Measurements from ENCODE around the gene GPC3.
"Not testable (repeated sequence)": the region's sequence is repeated elsewhere in the genome, so short reads cannot be mapped to it uniquely, and the experiment has no call there.

Gene GPC3

GRCh38 chrX:133638285-133638684 lies 347.1 kb downstream of the GPC3 start:
- no peak for DNase-seq

- no peak for DNase-seq
These were observed 347.6 kb downstream of the GPC3 start for GRCh38 chrX:133637765-133638164.

GRCh38 chrX:133636009-133636408 lies 349.4 kb downstream of the GPC3 start:
- DNase-seq: no peak

GRCh38 chrX:133634416-133634815 lies 351.0 kb downstream of the GPC3 start:
- DNase-seq: no peak

- no peak for DNase-seq
These were observed 351.4 kb downstream of the GPC3 start for GRCh38 chrX:133633950-133634349.

- DNase-seq: no peak
These were observed 352.2 kb downstream of the GPC3 start for GRCh38 chrX:133633162-133633561.

GRCh38 chrX:133630362-133630761 lies 355.0 kb downstream of the GPC3 start:
- no peak for DNase-seq

GRCh38 chrX:133627673-133628072 lies 357.7 kb downstream of the GPC3 start:
- no peak for DNase-seq

DNA sequence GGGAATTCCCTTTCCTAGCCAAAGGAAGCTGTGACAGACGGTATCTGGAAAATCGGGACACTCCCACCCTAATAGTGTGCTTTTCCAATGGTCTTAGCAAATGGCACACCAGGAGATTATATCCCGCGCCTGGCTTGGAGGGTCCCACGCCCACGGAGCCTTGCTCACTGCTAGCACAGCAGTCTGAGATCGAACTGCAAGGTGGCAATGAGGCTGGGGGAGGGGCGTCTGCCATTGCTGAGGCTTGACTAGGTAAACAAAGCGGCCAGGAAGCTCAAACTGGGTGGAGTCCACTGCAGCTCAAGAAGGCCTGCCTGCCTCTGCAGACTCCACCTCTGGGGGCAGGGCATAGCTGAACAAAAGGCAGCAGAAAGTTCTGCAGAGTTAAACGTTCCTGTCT lies 364.0 kb downstream of the GPC3 start:
- not testable (repeated sequence) for DNase-seq

GRCh38 chrX:133611676-133612075 lies 373.7 kb downstream of the GPC3 start:
- no peak for DNase-seq

- no peak for DNase-seq
These were observed 375.3 kb downstream of the GPC3 start for GRCh38 chrX:133610056-133610455.

DNA sequence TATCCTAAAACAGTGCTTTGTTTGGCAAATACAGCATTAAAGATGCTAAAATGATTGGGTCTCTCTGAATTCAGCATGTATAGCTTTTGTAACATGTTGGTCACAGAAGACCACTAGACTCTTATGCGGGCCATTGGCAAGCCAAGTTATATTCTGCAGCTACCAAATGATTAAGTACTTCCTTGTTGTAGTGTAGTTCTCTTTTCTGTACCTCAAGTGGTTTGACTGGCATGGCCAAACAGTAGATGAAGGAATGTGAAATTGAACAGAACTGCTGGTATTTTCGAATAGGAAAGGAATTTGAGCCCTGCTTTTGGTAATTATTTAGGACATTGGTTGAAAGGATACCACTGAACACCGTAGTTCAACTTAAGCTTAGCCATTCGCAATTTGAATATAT lies 376.2 kb downstream of the GPC3 start:
- DNase-seq: no peak

- DNase-seq: no peak
These were observed 377.0 kb downstream of the GPC3 start for GRCh38 chrX:133608406-133608805.

- no peak for DNase-seq
These were observed 377.7 kb downstream of the GPC3 start for GRCh38 chrX:133607419-133608348.

- no peak for DNase-seq
These were observed 378.4 kb downstream of the GPC3 start for GRCh38 chrX:133606990-133607389.

DNA sequence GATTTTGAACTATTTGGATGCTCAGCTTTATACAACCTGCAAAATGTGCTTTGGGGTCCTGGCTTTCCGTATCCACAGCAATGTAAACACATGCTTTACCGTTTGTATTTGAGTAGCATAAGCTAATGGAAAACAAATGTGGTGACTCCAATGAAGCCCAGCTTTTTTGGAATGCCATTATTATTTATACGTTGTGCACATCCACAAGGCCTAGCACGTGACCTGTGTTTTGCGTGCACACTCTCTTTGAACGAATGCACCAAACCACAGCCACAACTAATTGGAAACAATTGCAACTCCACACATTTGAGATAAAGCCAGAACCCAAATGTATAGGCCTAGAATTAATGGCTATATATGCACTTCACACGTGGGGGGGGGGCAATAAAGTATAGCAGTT lies 380.6 kb downstream of the GPC3 start:
- no peak for DNase-seq

DNA sequence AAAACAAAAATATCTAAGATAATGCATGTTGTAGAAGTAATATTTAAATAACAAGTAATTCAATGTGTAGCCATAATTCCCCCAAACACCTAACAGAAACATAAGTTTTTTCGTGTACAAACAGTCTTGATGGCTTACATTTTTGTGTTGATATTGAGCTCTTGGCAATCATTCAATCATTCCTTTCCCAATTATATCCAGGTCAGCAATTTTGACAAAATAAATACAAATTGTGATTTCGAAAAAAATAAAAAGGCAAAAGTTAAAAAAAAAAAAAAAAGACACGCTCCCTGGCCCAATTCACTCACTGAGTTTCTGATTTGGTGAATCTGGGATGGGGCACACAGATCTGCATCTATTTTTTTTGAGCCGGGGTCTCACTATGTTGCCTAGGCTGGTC lies 382.5 kb downstream of the GPC3 start:
- no peak for DNase-seq

DNA sequence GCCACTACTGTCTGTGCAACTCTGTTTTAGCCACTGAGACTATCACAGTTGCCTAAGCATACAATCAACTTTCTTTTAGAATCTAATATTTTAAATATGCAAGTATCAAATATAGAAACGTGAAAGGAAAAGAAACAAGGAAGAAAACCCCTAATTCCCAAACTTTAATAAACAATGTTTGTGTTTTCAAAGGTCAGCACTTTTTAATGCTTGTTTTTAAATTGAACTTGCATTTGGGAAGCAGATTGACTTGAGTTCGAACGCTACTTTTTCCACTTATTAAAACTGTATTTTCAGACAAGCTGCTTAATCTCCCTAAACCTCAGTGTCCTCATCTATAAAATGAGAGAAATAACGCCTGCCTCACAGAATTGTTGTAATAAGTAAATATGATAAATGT lies 384.3 kb downstream of the GPC3 start:
- DNase-seq: no peak

DNA sequence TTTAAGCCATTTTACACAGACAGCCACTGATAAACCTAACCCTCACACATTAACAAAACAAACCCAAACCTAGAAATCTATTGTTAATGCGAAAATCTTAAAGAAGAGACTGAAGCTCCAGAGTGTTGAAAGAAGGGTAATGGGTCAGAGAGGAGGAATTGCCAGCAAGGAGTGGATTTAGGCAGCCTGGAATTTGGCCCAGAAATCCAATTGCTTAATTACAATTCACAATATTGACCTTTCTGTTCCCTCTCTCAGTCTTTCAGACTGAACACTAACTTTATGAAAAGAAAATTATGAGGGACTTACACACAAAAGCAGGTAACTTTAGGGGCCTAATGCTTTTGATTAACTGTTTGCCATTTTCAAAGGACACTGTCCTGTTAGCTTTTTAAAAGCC lies 384.9 kb downstream of the GPC3 start:
- no peak for DNase-seq

DNA sequence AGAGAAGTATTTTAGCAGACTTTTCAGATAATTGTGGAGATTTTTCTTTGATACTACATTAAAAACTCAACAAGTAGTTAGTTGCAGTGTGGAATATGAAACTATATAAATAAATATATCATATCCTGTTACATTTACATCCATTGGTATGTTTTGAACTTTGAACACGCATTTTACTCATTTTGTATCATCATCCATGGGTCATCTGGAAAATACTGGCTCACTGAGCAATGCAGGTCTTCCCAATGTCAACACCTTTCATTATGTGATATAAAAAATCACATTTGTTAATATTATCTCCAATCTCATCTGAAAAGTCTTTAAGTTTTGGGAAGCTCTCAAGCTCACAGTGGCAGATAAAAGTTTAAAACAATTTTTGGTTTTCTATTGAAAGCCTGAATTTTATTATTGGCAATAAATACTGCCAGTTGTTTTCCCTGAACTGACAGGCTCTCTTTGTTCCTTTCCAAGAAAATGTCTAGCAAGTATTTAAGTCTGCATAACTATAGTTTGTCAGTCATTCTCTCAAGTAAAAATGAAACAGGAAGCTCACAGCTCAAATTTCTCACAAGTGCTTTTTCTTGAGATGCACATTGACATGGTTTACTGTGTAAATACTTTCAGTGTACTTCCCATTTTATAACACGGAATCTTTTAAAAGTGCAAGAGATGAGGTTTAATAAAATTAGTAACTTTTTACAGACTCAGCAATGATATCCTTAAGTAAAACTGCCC lies 386.6 kb downstream of the GPC3 start:
- DNase-seq: no peak

- DNase-seq: no peak
These were observed 391.2 kb downstream of the GPC3 start for GRCh38 chrX:133594156-133594555.

DNA sequence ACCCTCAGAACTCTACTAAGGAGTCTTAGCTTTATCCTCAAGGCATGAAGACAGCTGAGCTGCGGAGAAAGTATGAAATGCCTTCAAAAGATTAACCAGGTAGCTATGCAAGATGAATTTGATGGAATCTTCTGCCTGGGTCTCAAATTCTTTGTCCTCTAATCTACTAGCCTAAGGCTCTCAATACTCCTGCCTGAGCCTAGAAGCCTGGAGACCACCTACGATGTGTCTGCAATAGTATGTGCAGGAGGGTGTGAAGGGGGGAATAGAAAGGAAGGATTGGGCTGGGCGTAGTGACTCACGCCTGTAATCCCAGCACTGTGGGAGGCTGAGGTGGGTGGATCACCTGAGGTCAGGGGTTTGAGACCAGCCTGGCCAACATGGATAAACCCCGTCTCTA lies 391.9 kb downstream of the GPC3 start:
- no peak for DNase-seq

DNA sequence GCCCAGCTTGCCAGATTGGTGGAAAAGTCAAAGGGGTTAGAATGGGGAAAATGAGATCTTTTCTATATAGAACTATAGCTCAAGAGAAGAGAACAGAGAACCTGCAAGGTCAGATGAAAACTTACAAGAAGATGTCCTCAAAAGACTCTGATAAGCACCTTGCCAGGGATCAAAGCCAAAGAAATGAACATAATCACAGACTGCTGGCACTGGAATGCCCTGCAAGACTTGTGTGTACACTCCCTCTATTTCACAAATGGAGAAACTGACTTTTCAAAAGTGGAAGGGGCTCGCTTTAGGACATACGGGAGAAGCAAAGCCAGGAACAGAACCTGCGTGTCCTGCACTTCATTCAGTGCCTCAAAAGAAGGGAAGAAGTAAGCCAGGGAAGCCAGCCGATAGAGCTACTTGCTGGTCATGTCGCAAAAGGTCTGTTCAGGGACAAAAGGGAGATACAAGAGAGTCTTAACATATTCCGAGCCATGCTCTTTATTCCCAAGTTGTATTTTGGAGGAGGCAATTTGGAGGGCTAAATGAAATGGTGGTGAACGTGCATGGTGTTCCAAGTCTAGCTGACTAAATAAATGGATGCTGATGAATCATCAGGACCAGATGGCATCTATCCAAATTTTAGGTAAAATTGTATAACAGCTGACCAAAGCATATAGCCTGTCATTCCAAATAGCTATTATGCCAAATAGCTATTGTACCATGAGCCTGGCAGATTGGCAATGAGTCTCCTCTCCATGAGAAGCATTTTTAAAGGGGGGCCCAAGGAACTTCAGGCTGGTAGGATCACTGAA lies 394.5 kb downstream of the GPC3 start:
- DNase-seq: no peak

All from stimulated activated CD4-positive, alpha-beta T cell treated with anti-CD3 and anti-CD28 coated beads, Interleukin-4, amount 100 ng/mL, for 1 hour (primary cell).